Measurements from ENCODE around the gene DTWD2. TPM values are rescaled to one million over a fixed set of nuclear protein-coding genes. Genes with fewer than 3 reads are reported as not detected.

Gene DTWD2
- 3.3 and 6.6 TPM in 2 replicates for polyA plus RNA-seq
- polyA minus RNA-seq: 8.2 and 11.4 TPM in 2 replicates

GRCh38 chr5:118987988-118988865, at the start of gene DTWD2:
DTWD2 (minus strand) TSS chr5:118988547; CDS start chr5:118988511, 36 bp downstream.
- Histone ChIP-seq H3K27ac (ENCODE audit: low read length) (peak within 1 kb of the TSS; percentile 70), H3K4me2 (ENCODE audit: low read length) (peak within 1 kb of the TSS; percentile 66)

More at GRCh38 chr5:118987988-118988865, at the start of gene DTWD2:
- H3K36me3 ChIP-seq (ENCODE audit: insufficient read depth, low read length): no peaks in the 10 kb centered on the region
- H3K9me2 ChIP-seq (ENCODE audit: insufficient read depth, low read length): no peaks in the 10 kb centered on the region
- peak within 1 kb of the TSS; percentile 71 for H3K4me3 ChIP-seq (ENCODE audit: low read length)
- H4K20me1 ChIP-seq (ENCODE audit: insufficient read depth): no peaks in the 10 kb centered on the region
- TF ChIP-seq POLR2AphosphoS5 (IDR thresholded peaks at IDR 0.05) (peak; percentile 52), SMC3 (conservative IDR thresholded peaks at IDR 0.05; ENCODE audit: poor library complexity) (peak; percentile 91), TAF1 (IDR thresholded peaks at IDR 0.05; ENCODE audit: low read depth) (no peak), MXI1 (conservative IDR thresholded peaks at IDR 0.05; ENCODE audit: poor library complexity, severe bottlenecking) (peak; percentile 82), EZH2 (IDR thresholded peaks at IDR 0.05; ENCODE audit: borderline replicate concordance, insufficient read depth, low read length, poor library complexity, severe bottlenecking) (no peak), CTCF (IDR thresholded peaks at IDR 0.05; ENCODE audit: poor library complexity, severe bottlenecking) (peak; percentile 99), RAD21 (conservative IDR thresholded peaks at IDR 0.05) (peak; percentile 80), REST (IDR thresholded peaks at IDR 0.05; ENCODE audit: borderline replicate concordance) (peak; percentile 58), EP300 (conservative IDR thresholded peaks at IDR 0.05; ENCODE audit: poor library complexity, severe bottlenecking) (peak; percentile 72)
- H3F3A ChIP-seq (ENCODE audit: insufficient read depth, low read length, poor library complexity, severe bottlenecking): no peaks in the 10 kb centered on the region
- H2AFZ ChIP-seq (ENCODE audit: low read depth, low read length): peak within 1 kb of the TSS; percentile 51
- H3K9ac ChIP-seq (ENCODE audit: low read length): peak within 1 kb of the TSS; percentile 81
- no peaks in the 10 kb centered on the region for H3K9me3 ChIP-seq (ENCODE audit: low read length)
- peaks cover 4% of the 10 kb centered on the region for H3K79me2 ChIP-seq (replicated peaks; ENCODE audit: insufficient read depth, low read length)
- no peaks in the 10 kb centered on the region for H3K27me3 ChIP-seq (ENCODE audit: insufficient read depth, low read depth, low read length)

Measured in neural cell (in vitro differentiated cells).